Loucy (cell line): ENCODE data around the gene TMEM178B.

Source experiments
- H2AFZ ChIP-seq: fragments of 200-600 bp; sonication (generic); 2 replicates; pipeline ENCODE4 v1.6.0; 2016; ENCODE audit warnings: antibody characterized with exemption, mild to moderate bottlenecking, low read length, moderate library complexity
- H3F3A ChIP-seq: fragments of 200-600 bp; 2 replicates; pipeline ENCODE4 v1.6.0; 2016; ENCODE audit warnings: antibody characterized with exemption, low read depth, mild to moderate bottlenecking
- H3K27me3 ChIP-seq: fragments of 200-600 bp; sonication (generic); 2 replicates; pipeline ENCODE4 v1.6.1; 2014; ENCODE audit warnings: low read length, mild to moderate bottlenecking; ENCODE audit not compliant: insufficient read depth, poor library complexity, severe bottlenecking
- H3K36me3 ChIP-seq: fragments of 200-600 bp; sonication (generic); 2 replicates; pipeline ENCODE4 v1.6.1; 2016; ENCODE audit warnings: low read length; ENCODE audit not compliant: insufficient read depth
- H3K4me1 ChIP-seq: fragments of 200-600 bp; sonication (generic); 2 replicates; pipeline ENCODE4 v1.5.1; 2014; ENCODE audit warnings: low read length, mild to moderate bottlenecking; ENCODE audit not compliant: insufficient read depth, poor library complexity, severe bottlenecking
- H3K4me2 ChIP-seq: fragments of 200-600 bp; sonication (generic); 2 replicates; pipeline ENCODE4 v1.6.0; 2014; ENCODE audit warnings: antibody characterized with exemption, low read length, low read depth, mild to moderate bottlenecking; ENCODE audit not compliant: poor library complexity, severe bottlenecking
- H3K4me3 ChIP-seq: fragments of 200-600 bp; sonication (generic); 2 replicates; pipeline ENCODE4 v1.5.1; 2014; ENCODE audit warnings: low read length, mild to moderate bottlenecking, mixed read lengths; ENCODE audit not compliant: poor library complexity, severe bottlenecking
- H3K79me2 ChIP-seq: fragments of 200-600 bp; sonication (generic); 2 replicates; pipeline ENCODE4 v1.6.1; 2014; ENCODE audit warnings: low read length; ENCODE audit not compliant: insufficient read depth
- H3K9ac ChIP-seq: fragments of 200-600 bp; sonication (generic); 2 replicates; pipeline ENCODE4 v1.6.0; 2014; ENCODE audit warnings: mild to moderate bottlenecking, low read depth, low read length, moderate library complexity; ENCODE audit not compliant: poor library complexity, severe bottlenecking
- H3K9me2 ChIP-seq: fragments of 200-600 bp; sonication (generic); replicated peaks from 2 replicates; pipeline ENCODE4 v1.6.1; 2016; ENCODE audit warnings: low read depth, low read length, mixed read lengths
- H3K9me3 ChIP-seq: fragments of 200-600 bp; sonication (generic); 2 replicates; pipeline ENCODE4 v1.6.1; 2014; ENCODE audit warnings: mild to moderate bottlenecking, antibody characterized with exemption, low read length, low read depth; ENCODE audit not compliant: insufficient read depth
- H4K20me1 ChIP-seq: fragments of 200-600 bp; sonication (generic); 2 replicates; pipeline ENCODE4 v1.6.0; 2014; ENCODE audit warnings: antibody characterized with exemption, low read length, mild to moderate bottlenecking; ENCODE audit not compliant: insufficient read depth, poor library complexity, severe bottlenecking
- CTCF ChIP-seq: fragments of 200-600 bp; sonication (generic); conservative IDR thresholded peaks from 2 replicates; pipeline ENCODE4 v1.5.1; 2014; ENCODE audit warnings: mild to moderate bottlenecking, antibody characterized with exemption, low read length
- EZH2phosphoT487 ChIP-seq: fragments of 200-600 bp; IDR thresholded peaks from 2 replicates; pipeline ENCODE4 v1.6.1; 2018; ENCODE audit warnings: antibody characterized with exemption, mild to moderate bottlenecking, moderate library complexity, borderline replicate concordance

The TMEM178B gene

GRCh38 chr7:141122736-141123135 lies 48.9 kb downstream of the TMEM178B start:
- no peaks in the 10 kb centered on the region for H3K4me1 ChIP-seq
- H3K4me2 ChIP-seq, result no peak overlapping the region
- no peak overlapping the region for H2AFZ ChIP-seq
- no peaks in the 10 kb centered on the region for H3K9me2 ChIP-seq
- no peaks in the 10 kb centered on the region for H3K36me3 ChIP-seq
- no peaks in the 10 kb centered on the region for H4K20me1 ChIP-seq
- no peak overlapping the region for H3K4me3 ChIP-seq
- no peak overlapping the region for H3K9ac ChIP-seq
- no peaks in the 10 kb centered on the region for H3K9me3 ChIP-seq
- H3K27me3 ChIP-seq, result no peaks in the 10 kb centered on the region
- no peaks in the 10 kb centered on the region for H3F3A ChIP-seq
- no peak for TF ChIP-seq EZH2phosphoT487
- TF ChIP-seq CTCF, result no peak
- H3K79me2 ChIP-seq, result no peaks in the 10 kb centered on the region

- Histone ChIP-seq H3K36me3 (no peaks in the 10 kb centered on the region), H3K9me3 (no peaks in the 10 kb centered on the region), H3K27me3 (no peaks in the 10 kb centered on the region), H4K20me1 (no peaks in the 10 kb centered on the region), H3K79me2 (no peaks in the 10 kb centered on the region), H3K4me2 (no peak overlapping the region), H2AFZ (no peak overlapping the region), H3K4me3 (no peak overlapping the region), H3K4me1 (no peaks in the 10 kb centered on the region), H3K9me2 (no peaks in the 10 kb centered on the region), H3K9ac (no peak overlapping the region), H3F3A (no peaks in the 10 kb centered on the region)
- TF ChIP-seq EZH2phosphoT487 (no peak), CTCF (no peak)
Measured at GRCh38 chr7:141123522-141123921, 49.7 kb downstream of the TMEM178B start.

- no peak overlapping the region for H3K9ac ChIP-seq
- H3K79me2 ChIP-seq, result no peaks in the 10 kb centered on the region
- no peaks in the 10 kb centered on the region for H3K4me1 ChIP-seq
- no peaks in the 10 kb centered on the region for H3K36me3 ChIP-seq
- no peaks in the 10 kb centered on the region for H3F3A ChIP-seq
- H4K20me1 ChIP-seq, result no peaks in the 10 kb centered on the region
- H3K4me2 ChIP-seq, result no peak overlapping the region
- H3K27me3 ChIP-seq, result no peaks in the 10 kb centered on the region
- TF ChIP-seq CTCF, result no peak
- TF ChIP-seq EZH2phosphoT487, result no peak
- H3K9me2 ChIP-seq, result no peaks in the 10 kb centered on the region
- H2AFZ ChIP-seq, result no peak overlapping the region
- H3K4me3 ChIP-seq, result no peak overlapping the region
- no peaks in the 10 kb centered on the region for H3K9me3 ChIP-seq
Measured at GRCh38 chr7:141126107-141126506, 52.2 kb downstream of the TMEM178B start.
